ENCODE measurements around the gene ZNF827. TPM values are rescaled to one million over a fixed set of nuclear protein-coding genes. Genes with fewer than 3 reads are reported as not detected.

Gene ZNF827
- total RNA-seq, 4 donors from 2014 or later = 8.1 to 21.7 (median 8.3) TPM

GRCh38 chr4:145933134-145933533, 5.5 kb downstream of the ZNF827 start:
- TF ChIP-seq CTCF (IDR thresholded peaks at IDR 0.05; ENCODE audit: low read depth) = no peak

- TF ChIP-seq CTCF (IDR thresholded peaks at IDR 0.05; ENCODE audit: low read depth) = no peak
Measured at GRCh38 chr4:145931403-145931802, 7.2 kb downstream of the ZNF827 start.

GRCh38 chr4:145930592-145930991, 8.0 kb downstream of the ZNF827 start:
- no peak for TF ChIP-seq CTCF (IDR thresholded peaks at IDR 0.05; ENCODE audit: low read depth)

GRCh38 chr4:145929415-145930178, 9.0 kb downstream of the ZNF827 start:
- TF ChIP-seq CTCF (IDR thresholded peaks at IDR 0.05; ENCODE audit: low read depth) = no peak

- no peak for TF ChIP-seq CTCF (IDR thresholded peaks at IDR 0.05; ENCODE audit: low read depth)
Measured at GRCh38 chr4:145928748-145929147, 9.9 kb downstream of the ZNF827 start.

- no peak for TF ChIP-seq CTCF (IDR thresholded peaks at IDR 0.05; ENCODE audit: low read depth)
Measured at GRCh38 chr4:145927030-145927429, 11.6 kb downstream of the ZNF827 start.

- no peak for TF ChIP-seq CTCF (IDR thresholded peaks at IDR 0.05; ENCODE audit: low read depth)
Measured at GRCh38 chr4:145921231-145921630, 17.4 kb downstream of the ZNF827 start.
